ENCODE data around the gene KCNQ5.

DNA sequence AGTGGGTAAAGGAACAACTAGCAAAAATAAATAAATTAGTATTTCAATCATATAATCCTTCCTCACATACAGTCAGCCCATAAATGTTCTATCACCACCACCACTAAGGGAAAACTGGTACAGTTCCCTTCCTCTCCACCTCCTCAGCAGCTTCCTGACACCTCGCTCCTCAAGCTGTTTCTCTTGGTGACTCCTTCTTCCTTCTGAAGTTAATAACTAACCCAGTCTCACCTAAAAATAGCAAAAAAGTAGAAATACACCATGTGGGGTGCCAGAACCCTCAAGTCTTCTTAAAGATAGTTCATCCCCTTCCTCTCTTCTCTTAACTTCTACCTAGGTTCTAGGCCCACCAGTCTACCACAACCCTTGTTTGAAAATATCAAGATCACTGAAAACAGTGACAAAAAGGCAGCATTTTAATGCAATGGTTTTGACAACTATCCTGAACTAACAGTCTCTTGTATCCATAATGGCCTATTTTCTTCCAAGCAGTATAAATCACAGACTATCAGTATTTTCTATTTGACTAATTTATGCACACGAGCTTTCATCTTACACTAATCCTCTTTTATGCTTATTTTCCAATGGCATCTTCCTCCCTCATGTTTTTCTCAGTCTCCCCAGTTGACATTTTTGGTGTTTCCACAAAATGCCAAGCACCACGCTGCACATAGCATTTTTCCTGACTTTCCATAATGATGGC lies 518.0 kb downstream of the KCNQ5 start:
- TF ChIP-seq, protein P1, sequence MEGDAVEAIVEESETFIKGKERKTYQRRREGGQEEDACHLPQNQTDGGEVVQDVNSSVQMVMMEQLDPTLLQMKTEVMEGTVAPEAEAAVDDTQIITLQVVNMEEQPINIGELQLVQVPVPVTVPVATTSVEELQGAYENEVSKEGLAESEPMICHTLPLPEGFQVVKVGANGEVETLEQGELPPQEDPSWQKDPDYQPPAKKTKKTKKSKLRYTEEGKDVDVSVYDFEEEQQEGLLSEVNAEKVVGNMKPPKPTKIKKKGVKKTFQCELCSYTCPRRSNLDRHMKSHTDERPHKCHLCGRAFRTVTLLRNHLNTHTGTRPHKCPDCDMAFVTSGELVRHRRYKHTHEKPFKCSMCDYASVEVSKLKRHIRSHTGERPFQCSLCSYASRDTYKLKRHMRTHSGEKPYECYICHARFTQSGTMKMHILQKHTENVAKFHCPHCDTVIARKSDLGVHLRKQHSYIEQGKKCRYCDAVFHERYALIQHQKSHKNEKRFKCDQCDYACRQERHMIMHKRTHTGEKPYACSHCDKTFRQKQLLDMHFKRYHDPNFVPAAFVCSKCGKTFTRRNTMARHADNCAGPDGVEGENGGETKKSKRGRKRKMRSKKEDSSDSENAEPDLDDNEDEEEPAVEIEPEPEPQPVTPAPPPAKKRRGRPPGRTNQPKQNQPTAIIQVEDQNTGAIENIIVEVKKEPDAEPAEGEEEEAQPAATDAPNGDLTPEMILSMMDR (IDR thresholded peaks at IDR 0.05) = no peak
- TF ChIP-seq EP300 (IDR thresholded peaks at IDR 0.05) (no peak), POLR2A (IDR thresholded peaks at IDR 0.05) (no peak)
